HG02678 (cell line): Measurements from ENCODE around the gene TREM2.

Experiments
- ATAC-seq: cut with Tn5 transposase; IDR thresholded peaks from one replicate; pipeline ENCODE4 v1.9.1; 2021; ENCODE audit warnings: mild to moderate bottlenecking, moderate library complexity; ENCODE audit not compliant: unreplicated experiment

The TREM2 gene

GRCh38 chr6:41184761-41185160 lies 21.8 kb upstream of the TREM2 start:
- ATAC-seq, result no peak

- peak; percentile 56 for ATAC-seq
Observed at GRCh38 chr6:41182069-41183034, 19.4 kb upstream of the TREM2 start.

- no peak for ATAC-seq
Observed at GRCh38 chr6:41181566-41181965, 18.6 kb upstream of the TREM2 start.

GRCh38 chr6:41179163-41179562 lies 16.2 kb upstream of the TREM2 start:
- no peak for ATAC-seq

GRCh38 chr6:41177695-41178094 lies 14.8 kb upstream of the TREM2 start:
- no peak for ATAC-seq

- no peak for ATAC-seq
Observed at GRCh38 chr6:41177287-41177686, 14.4 kb upstream of the TREM2 start.

GRCh38 chr6:41176189-41176588 lies 13.3 kb upstream of the TREM2 start:
- ATAC-seq, result no peak

- ATAC-seq, result no peak
Observed at GRCh38 chr6:41175084-41175483, 12.2 kb upstream of the TREM2 start.

- no peak for ATAC-seq
Observed at GRCh38 chr6:41174610-41175009, 11.7 kb upstream of the TREM2 start.

GRCh38 chr6:41171908-41172307 lies 9.0 kb upstream of the TREM2 start:
- no peak for ATAC-seq

GRCh38 chr6:41170547-41171160 lies 7.7 kb upstream of the TREM2 start:
- ATAC-seq, result no peak

- ATAC-seq, result no peak
Observed at GRCh38 chr6:41167173-41167963, 4.5 kb upstream of the TREM2 start.

- no peak for ATAC-seq
Observed at GRCh38 chr6:41164551-41165120, 1.7 kb upstream of the TREM2 start.

GRCh38 chr6:41163419-41163717 lies 452 bp upstream of the TREM2 start:
- ATAC-seq, result no peak

GRCh38 chr6:41161851-41162552 lies 914 bp downstream of the TREM2 start:
- ATAC-seq, result no peak

- ATAC-seq, result no peak
Observed at GRCh38 chr6:41161380-41161779, 1.5 kb downstream of the TREM2 start.

- no peak for ATAC-seq
Observed at GRCh38 chr6:41160933-41161332, 2.0 kb downstream of the TREM2 start.

GRCh38 chr6:41159415-41160082 lies 3.4 kb downstream of the TREM2 start:
- no peak for ATAC-seq

GRCh38 chr6:41157323-41157722 lies 5.6 kb downstream of the TREM2 start:
- no peak for ATAC-seq

- no peak for ATAC-seq
Observed at GRCh38 chr6:41156771-41157170, 6.1 kb downstream of the TREM2 start.
